GM21723 (cell line): ENCODE measurements around the gene LTB.
"Not testable (repeated sequence)": the region's sequence is repeated elsewhere in the genome, so short reads cannot be mapped to it uniquely, and the experiment has no call there.

Experiments used
- ATAC-seq: cut with Tn5 transposase; IDR thresholded peaks from one replicate; pipeline ENCODE4 v1.9.1; 2021; ENCODE audit warnings: mild to moderate bottlenecking, moderate library complexity; ENCODE audit not compliant: unreplicated experiment

LTB gene

GRCh38 chr6:31556307-31556706 lies 25.9 kb downstream of the LTB start:
- no peak for ATAC-seq

- not testable (repeated sequence) for ATAC-seq
Observed at GRCh38 chr6:31551371-31551770, 30.9 kb downstream of the LTB start.

- no peak for ATAC-seq
Observed at GRCh38 chr6:31548544-31548873, 33.7 kb downstream of the LTB start.

- ATAC-seq, result no peak
Observed at GRCh38 chr6:31547727-31548543, 34.3 kb downstream of the LTB start.

- ATAC-seq, result peak; percentile 63
Observed at GRCh38 chr6:31546958-31547726, 35.1 kb downstream of the LTB start, which contains the start of gene NFKBIL1. NFKBIL1 (plus strand) TSS chr6:31547608; CDS start chr6:31547695, 87 bp downstream.

GRCh38 chr6:31546339-31546957 lies 35.8 kb downstream of the LTB start, which contains the start of gene ATP6V1G2:
ATP6V1G2 (minus strand) TSS chr6:31546608; CDS start chr6:31546559, 49 bp downstream.
- ATAC-seq, result peak; percentile 49

GRCh38 chr6:31545291-31545690 lies 36.9 kb downstream of the LTB start:
- ATAC-seq, result no peak

- ATAC-seq, result no peak
Observed at GRCh38 chr6:31544676-31545075, 37.5 kb downstream of the LTB start.

GRCh38 chr6:31543639-31544038 lies 38.6 kb downstream of the LTB start:
- no peak for ATAC-seq

GRCh38 chr6:31541658-31542521 lies 40.3 kb downstream of the LTB start, which contains the start of gene DDX39B:
DDX39B (minus strand) TSS chr6:31542003; CDS start chr6:31540532, 1,471 bp downstream.
- ATAC-seq, result peak; percentile 73

- ATAC-seq, result no peak
Observed at GRCh38 chr6:31541059-31541657, 41.1 kb downstream of the LTB start.

GRCh38 chr6:31540640-31541039 lies 41.6 kb downstream of the LTB start:
- ATAC-seq, result no peak

GRCh38 chr6:31538805-31539400 lies 43.3 kb downstream of the LTB start:
- ATAC-seq, result no peak

- no peak for ATAC-seq
Observed at GRCh38 chr6:31535538-31536324, 46.5 kb downstream of the LTB start.

- no peak for ATAC-seq
Observed at GRCh38 chr6:31534521-31535040, 47.6 kb downstream of the LTB start.

GRCh38 chr6:31534011-31534410 lies 48.2 kb downstream of the LTB start:
- no peak for ATAC-seq

GRCh38 chr6:31533455-31533841 lies 48.8 kb downstream of the LTB start:
- no peak for ATAC-seq

- no peak for ATAC-seq
Observed at GRCh38 chr6:31532644-31533454, 49.4 kb downstream of the LTB start.
